HG02642 (cell line): ENCODE results near the gene CCDC142.

Source experiments
- ATAC-seq: cut with Tn5 transposase; IDR thresholded peaks from one replicate; pipeline ENCODE4 v1.9.1; 2021; ENCODE audit warnings: mild to moderate bottlenecking; ENCODE audit not compliant: unreplicated experiment, poor library complexity

CCDC142 gene

GRCh38 chr2:74425523-74425922, 57.3 kb downstream of the CCDC142 start:
- ATAC-seq, result no peak

DNA sequence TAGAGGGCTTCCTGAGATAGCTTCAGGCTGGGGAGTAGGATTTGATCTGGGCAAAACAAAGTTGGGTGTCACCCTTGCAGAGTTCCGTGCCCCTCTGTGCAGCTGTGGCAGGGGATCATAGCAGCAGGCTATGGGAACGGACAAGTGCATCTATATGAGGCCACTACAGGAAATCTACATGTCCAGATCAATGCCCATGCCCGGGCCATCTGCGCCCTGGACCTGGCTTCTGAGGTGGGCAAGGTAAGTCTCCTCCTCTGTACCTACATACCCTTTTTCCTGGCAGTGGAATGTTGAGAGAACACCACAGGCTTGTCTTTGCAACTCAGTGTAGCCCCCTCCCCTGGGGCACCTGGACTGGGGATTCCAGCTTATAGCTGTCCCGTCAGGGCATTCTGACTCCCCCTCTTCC, 57.8 kb downstream of the CCDC142 start:
- no peak for ATAC-seq

DNA sequence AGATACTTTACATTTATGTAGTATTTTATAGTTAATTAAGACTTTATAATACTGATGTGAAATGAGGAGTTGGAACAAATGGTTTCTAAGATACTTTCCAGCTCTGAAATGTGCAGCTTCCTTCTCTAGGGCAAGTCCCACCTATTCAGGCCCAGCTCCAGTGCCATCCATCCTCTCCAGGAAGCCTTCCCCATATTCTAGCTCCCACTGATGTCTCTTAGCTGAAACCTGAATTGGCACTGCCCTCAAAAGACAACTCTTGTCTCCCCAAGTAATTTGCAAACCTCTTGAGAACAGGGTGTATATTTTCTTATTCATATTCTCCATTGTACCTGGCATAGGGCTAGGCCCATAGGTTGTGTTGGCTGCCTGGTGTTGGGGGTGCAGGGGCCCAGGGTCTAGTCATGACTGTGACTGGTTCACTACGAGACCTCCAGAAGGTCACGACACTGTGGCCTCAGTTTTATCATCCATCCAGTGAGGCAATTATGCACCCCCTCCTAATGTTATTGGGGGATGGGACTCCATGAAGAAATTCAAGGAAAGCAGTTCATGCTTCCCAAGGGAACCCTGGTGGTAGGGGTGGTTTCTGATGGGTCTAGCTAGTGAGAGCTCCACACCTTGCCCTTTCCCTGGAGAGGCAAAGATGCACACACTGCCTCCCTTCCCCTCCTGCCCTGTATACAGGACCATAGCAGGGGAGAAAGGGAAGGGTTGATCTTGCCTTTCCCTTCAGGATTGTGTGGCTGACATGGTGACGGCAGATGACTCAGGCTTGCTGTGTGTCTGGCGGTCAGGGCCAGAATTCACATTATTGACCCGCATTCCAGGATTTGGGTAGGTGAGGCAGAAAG, 58.4 kb downstream of the CCDC142 start:
- ATAC-seq, result no peak
